Astrocyte (in vitro differentiated cells and primary cell): Measurements from ENCODE around the gene PHF11. TPM values are rescaled to one million over a fixed set of nuclear protein-coding genes. Genes with fewer than 3 reads are reported as not detected.

Experiments
- DNase-seq: peaks from one replicate; pipeline ENCODE4 v3.0.0-alpha.2; 2010; ENCODE audit warnings: low read depth
- FAIRE-seq: peaks from 2 replicates; lab custom pipeline; 2011; peaks lifted over from hg19 to GRCh38; lab: Jason Lieb, UNC
- H2AFZ ChIP-seq: 2 replicates; pipeline ENCODE4 v1.6.0; 2012; ENCODE audit warnings: low read depth, low read length, inconsistent platforms
- H3K27ac ChIP-seq: 2 replicates; pipeline ENCODE4 v1.5.1; 2011; ENCODE audit warnings: low read depth, low read length, inconsistent platforms
- H3K27me3 ChIP-seq: 2 replicates; pipeline ENCODE4 v1.6.0; 2011; ENCODE audit warnings: low read length, inconsistent platforms; ENCODE audit not compliant: insufficient read depth
- H3K36me3 ChIP-seq: 2 replicates; pipeline ENCODE4 v1.5.1; 2011; ENCODE audit warnings: low read length, inconsistent platforms; ENCODE audit not compliant: insufficient read depth
- H3K4me1 ChIP-seq: 2 replicates; pipeline ENCODE4 v1.5.1; 2011; ENCODE audit warnings: low read length, inconsistent platforms; ENCODE audit not compliant: insufficient read depth
- H3K4me2 ChIP-seq: 2 replicates; pipeline ENCODE4 v1.6.0; 2012; ENCODE audit warnings: low read length, inconsistent platforms
- H3K4me3 ChIP-seq: 2 replicates; pipeline ENCODE4 v1.5.1; 2011; ENCODE audit warnings: low read depth, mild to moderate bottlenecking, low read length, inconsistent platforms; ENCODE audit not compliant: insufficient read depth
- H3K79me2 ChIP-seq: 2 replicates; pipeline ENCODE4 v1.6.0; 2012; ENCODE audit warnings: mild to moderate bottlenecking, low read length, inconsistent platforms; ENCODE audit not compliant: insufficient read depth
- H3K9ac ChIP-seq: 2 replicates; pipeline ENCODE4 v1.6.0; 2012; ENCODE audit warnings: mild to moderate bottlenecking, low read length, inconsistent platforms
- H3K9me3 ChIP-seq: 2 replicates; pipeline ENCODE4 v1.5.1; 2012; ENCODE audit warnings: low read depth, mild to moderate bottlenecking, low read length, inconsistent platforms; ENCODE audit not compliant: insufficient read depth
- H4K20me1 ChIP-seq: 2 replicates; pipeline ENCODE4 v1.6.0; 2012; ENCODE audit warnings: low read length, inconsistent platforms; ENCODE audit not compliant: insufficient read depth
- H3K27ac Mint-ChIP-seq: one replicate; pipeline ENCODE4 v1.8.0; 2021; ENCODE audit warnings: mild to moderate bottlenecking, mixed read lengths; ENCODE audit not compliant: unreplicated experiment
- H3K27me3 Mint-ChIP-seq: one replicate; pipeline ENCODE4 v1.8.0; 2021; ENCODE audit warnings: low read depth, mixed read lengths; ENCODE audit not compliant: unreplicated experiment
- H3K36me3 Mint-ChIP-seq: one replicate; pipeline ENCODE4 v1.8.0; 2021; ENCODE audit warnings: low read depth, mixed read lengths; ENCODE audit not compliant: unreplicated experiment
- H3K4me1 Mint-ChIP-seq: one replicate; pipeline ENCODE4 v1.8.0; 2021; ENCODE audit warnings: low read depth, mixed read lengths; ENCODE audit not compliant: unreplicated experiment
- H3K4me3 Mint-ChIP-seq: one replicate; pipeline ENCODE4 v1.8.0; 2021; ENCODE audit warnings: mild to moderate bottlenecking, moderate library complexity, mixed read lengths; ENCODE audit not compliant: unreplicated experiment
- H3K9me3 Mint-ChIP-seq: one replicate; pipeline ENCODE4 v1.8.0; 2021; ENCODE audit warnings: mild to moderate bottlenecking, mixed read lengths; ENCODE audit not compliant: unreplicated experiment
- CTCF ChIP-seq: IDR thresholded peaks from 2 replicates; pipeline ENCODE4 v1.5.1; 2011; ENCODE audit warnings: low read depth, mild to moderate bottlenecking, inconsistent platforms, low read length, moderate library complexity; ENCODE audit not compliant: insufficient read depth
- EZH2 ChIP-seq: IDR thresholded peaks from 2 replicates; pipeline ENCODE4 v1.6.1; 2012; ENCODE audit warnings: mild to moderate bottlenecking, low read length, inconsistent platforms; ENCODE audit not compliant: insufficient read depth
- total RNA-seq: library from RNA; stranded (reverse); gene quantifications from 2 replicates; pipeline ENCODE4 v1.2.1, GENCODE V29; 2021

The PHF11 gene
- total RNA-seq, 1 donor from 2014 or later: 30.8 TPM

- no peaks in the 10 kb centered on the region for H3K9me3 ChIP-seq
- no peak overlapping the region for H2AFZ ChIP-seq
- Mint-ChIP-seq H3K36me3 (peaks cover 7% of the 10 kb centered on the region), H3K9me3 (no peaks in the 10 kb centered on the region), H3K4me1 (peaks cover 11% of the 10 kb centered on the region), H3K4me3 (no peak overlapping the region), H3K27me3 (no peaks in the 10 kb centered on the region), H3K27ac (no peak overlapping the region)
- H3K9ac ChIP-seq: no peak overlapping the region
- H4K20me1 ChIP-seq: no peaks in the 10 kb centered on the region
- no peaks in the 10 kb centered on the region for H3K27me3 ChIP-seq
- no peak for TF ChIP-seq CTCF
- no peak for TF ChIP-seq EZH2
- H3K4me3 ChIP-seq: no peak overlapping the region
- no peak overlapping the region for H3K27ac ChIP-seq
- FAIRE-seq (no peak), DNase-seq (peak; percentile 6)
- peaks cover 10% of the 10 kb centered on the region for H3K36me3 ChIP-seq
- H3K79me2 ChIP-seq: no peaks in the 10 kb centered on the region
- peaks cover 10% of the 10 kb centered on the region for H3K4me1 ChIP-seq
- H3K4me2 ChIP-seq: no peak overlapping the region
These were observed 43.6 kb downstream of the PHF11 start for GRCh38 chr13:49539313-49539712.

- Histone ChIP-seq H3K9me3 (no peaks in the 10 kb centered on the region), H3K9ac (no peak overlapping the region), H3K36me3 (peaks cover 10% of the 10 kb centered on the region), H2AFZ (no peak overlapping the region), H3K27ac (no peak overlapping the region), H3K4me2 (peak overlapping the region; percentile 76), H3K4me1 (peaks cover 10% of the 10 kb centered on the region), H3K27me3 (no peaks in the 10 kb centered on the region), H3K79me2 (no peaks in the 10 kb centered on the region), H3K4me3 (no peak overlapping the region), H4K20me1 (no peaks in the 10 kb centered on the region)
- H3K9me3 Mint-ChIP-seq: no peaks in the 10 kb centered on the region
- H3K27me3 Mint-ChIP-seq: no peaks in the 10 kb centered on the region
- H3K4me1 Mint-ChIP-seq: peaks cover 11% of the 10 kb centered on the region
- DNase-seq (no peak), FAIRE-seq (no peak)
- H3K36me3 Mint-ChIP-seq: peaks cover 7% of the 10 kb centered on the region
- no peak overlapping the region for H3K27ac Mint-ChIP-seq
- H3K4me3 Mint-ChIP-seq: no peak overlapping the region
- TF ChIP-seq EZH2 (no peak), CTCF (no peak)
These were observed 44.0 kb downstream of the PHF11 start for GRCh38 chr13:49539746-49540145.

GRCh38 chr13:49540552-49540951, 44.8 kb downstream of the PHF11 start:
- H3K27me3 Mint-ChIP-seq: no peaks in the 10 kb centered on the region
- TF ChIP-seq EZH2 (no peak), CTCF (no peak)
- Histone ChIP-seq H3K27ac (peak overlapping the region; percentile 44), H3K36me3 (peaks cover 10% of the 10 kb centered on the region), H3K79me2 (no peaks in the 10 kb centered on the region), H3K4me3 (peak overlapping the region; percentile 38), H4K20me1 (no peaks in the 10 kb centered on the region), H3K9me3 (no peaks in the 10 kb centered on the region), H2AFZ (peak overlapping the region; percentile 55), H3K27me3 (no peaks in the 10 kb centered on the region), H3K9ac (peak overlapping the region; percentile 56), H3K4me1 (peaks cover 10% of the 10 kb centered on the region), H3K4me2 (peak overlapping the region; percentile 76)
- H3K27ac Mint-ChIP-seq: peak overlapping the region; percentile 13
- peak; percentile 76 for DNase-seq
- H3K36me3 Mint-ChIP-seq: peaks cover 6% of the 10 kb centered on the region
- H3K4me3 Mint-ChIP-seq: no peak overlapping the region
- H3K9me3 Mint-ChIP-seq: no peaks in the 10 kb centered on the region
- peak; percentile 47 for FAIRE-seq
- peaks cover 11% of the 10 kb centered on the region for H3K4me1 Mint-ChIP-seq
